Calu3 (cell line): Measurements from ENCODE around the gene OR10J5. TPM values are rescaled to one million over a fixed set of nuclear protein-coding genes. Genes with fewer than 3 reads are reported as not detected.

Experiments used
- Bru-seq: library from RNA; stranded (reverse); fragments of 400-500 nt; gene quantifications from one replicate; lab custom pipeline; 2021; lab: Mats Ljungman, UMichigan
- BruChase-seq, 2 experiments: library from RNA; stranded (reverse); fragments of 400-500 nt; gene quantifications; one replicate each; lab custom pipeline; 2021; lab: Mats Ljungman, UMichigan
- BruUV-seq: library from RNA; stranded (reverse); fragments of 400-500 nt; replicated peaks from 2 replicates; lab custom pipeline; 2021; lab: Mats Ljungman, UMichigan
- CTCF ChIA-PET: fragments of 300-600 bp; sonication (Branson Sonifier 250); formaldehyde crosslinking; loops from one replicate; lab custom pipeline; 2022; ENCODE audit warnings: antibody characterized with exemption; lab: Charles Lee
- DNase-seq: peaks from one replicate; pipeline ENCODE4 v3.0.0; 2022
- H3K27ac Mint-ChIP-seq: one replicate; pipeline ENCODE4 v1.8.0; 2022; ENCODE audit warnings: mixed read lengths; ENCODE audit not compliant: unreplicated experiment
- H3K27me3 Mint-ChIP-seq: one replicate; pipeline ENCODE4 v1.8.0; 2022; ENCODE audit warnings: mixed read lengths; ENCODE audit not compliant: unreplicated experiment
- H3K36me3 Mint-ChIP-seq: one replicate; pipeline ENCODE4 v1.8.0; 2022; ENCODE audit warnings: mild to moderate bottlenecking, moderate library complexity, mixed read lengths; ENCODE audit not compliant: insufficient read depth, unreplicated experiment
- H3K4me1 Mint-ChIP-seq: one replicate; pipeline ENCODE4 v1.8.0; 2022; ENCODE audit warnings: mild to moderate bottlenecking, low read depth, mixed read lengths; ENCODE audit not compliant: unreplicated experiment
- H3K4me3 Mint-ChIP-seq: one replicate; pipeline ENCODE4 v1.8.0; 2022; ENCODE audit warnings: mild to moderate bottlenecking, low read depth, moderate library complexity, mixed read lengths; ENCODE audit not compliant: unreplicated experiment
- H3K9me3 Mint-ChIP-seq: one replicate; pipeline ENCODE4 v1.8.0; 2022; ENCODE audit warnings: low read depth, mixed read lengths; ENCODE audit not compliant: unreplicated experiment
- CTCF ChIP-seq: fragments of 200-600 bp; IDR thresholded peaks from one replicate; pipeline ENCODE4 v1.8.0; 2022; ENCODE audit warnings: antibody characterized with exemption; ENCODE audit not compliant: unreplicated experiment
- intact Hi-C: fragments of 100-400 bp; cut with micrococcal nuclease; formaldehyde crosslinking; loops from one replicate; pipeline ENCODE4 v1.10.0; 2022; ENCODE audit not compliant: unreplicated experiment
- long read RNA-seq: library from polyadenylated mRNA; stranded (forward); transcript quantifications from one replicate; pipeline ENCODE4 v2.0.0, GENCODE V29; 2022
- total RNA-seq: library from RNA; stranded (reverse); gene quantifications from 2 replicates; pipeline ENCODE4 v1.2.3, GENCODE V29; 2022

OR10J5 gene
- total RNA-seq (not detected in 2 replicates), Bru-seq, nascent RNA (not detected), BruChase-seq, experiment 1, labeled RNA remaining after a 6-hour chase (not detected), BruChase-seq, experiment 2, labeled RNA remaining after a 2-hour chase (not detected)
- long read RNA-seq: 0 reads

GRCh38 chr1:159535907-159536306, at the start of gene OR10J5:
Gene OR10J5 (minus strand): TSS chr1:159536007. CDS start chr1:159536007, 0 bp downstream.
- peaks cover 9% of the 10 kb centered on the region for H3K9me3 Mint-ChIP-seq
- no peaks in the 10 kb centered on the region for H3K36me3 Mint-ChIP-seq
- CTCF ChIA-PET: interaction anchor here (0.7 kb wide), 1 partner anchor 398 kb away, joined by 5 read pairs; no protein-coding TSS in a partner anchor
- no TSS peak for BruUV-seq
- no peak for TF ChIP-seq CTCF
- H3K27ac Mint-ChIP-seq: no peak within 1 kb of the TSS
- no peak for DNase-seq
- H3K4me1 Mint-ChIP-seq: no peaks in the 10 kb centered on the region
- H3K27me3 Mint-ChIP-seq: no peaks in the 10 kb centered on the region
- no peak within 1 kb of the TSS for H3K4me3 Mint-ChIP-seq
- intact Hi-C loops: no loop called here

GRCh38 chr1:159584536-159584935, 48.7 kb upstream of the OR10J5 start:
- DNase-seq: no peak
- Mint-ChIP-seq H3K27me3 (no peaks in the 10 kb centered on the region), H3K9me3 (peaks cover 5% of the 10 kb centered on the region), H3K4me3 (no peak overlapping the region), H3K4me1 (peaks cover 8% of the 10 kb centered on the region), H3K27ac (no peak overlapping the region), H3K36me3 (no peaks in the 10 kb centered on the region)
- BruUV-seq: no TSS peak
- intact Hi-C loops: no loop called here
- TF ChIP-seq CTCF: no peak
- CTCF ChIA-PET: no interaction called here

- no peak for TF ChIP-seq CTCF
- peaks cover 3% of the 10 kb centered on the region for H3K9me3 Mint-ChIP-seq
- no peak for DNase-seq
- CTCF ChIA-PET: no interaction called here
- H3K27me3 Mint-ChIP-seq: no peaks in the 10 kb centered on the region
- no peak overlapping the region for H3K4me3 Mint-ChIP-seq
- no TSS peak for BruUV-seq
- no peak overlapping the region for H3K27ac Mint-ChIP-seq
- no peaks in the 10 kb centered on the region for H3K36me3 Mint-ChIP-seq
- intact Hi-C loops: loop anchor here (2.0 kb wide), 1 partner anchor 25 kb away; no protein-coding TSS in a partner anchor
- peaks cover 2% of the 10 kb centered on the region for H3K4me1 Mint-ChIP-seq
These were observed 45.6 kb upstream of the OR10J5 start for GRCh38 chr1:159581422-159581821.

GRCh38 chr1:159580340-159580739, 44.5 kb upstream of the OR10J5 start:
- Mint-ChIP-seq H3K4me3 (no peak overlapping the region), H3K9me3 (peaks cover 3% of the 10 kb centered on the region), H3K27ac (no peak overlapping the region), H3K27me3 (no peaks in the 10 kb centered on the region), H3K4me1 (no peaks in the 10 kb centered on the region), H3K36me3 (no peaks in the 10 kb centered on the region)
- CTCF ChIA-PET: no interaction called here
- TF ChIP-seq CTCF: no peak
- intact Hi-C loops: loop anchor here (2.0 kb wide), 1 partner anchor 24 kb away; no protein-coding TSS in a partner anchor
- BruUV-seq: no TSS peak
- DNase-seq: no peak
